ENCODE data around the gene NCOR2.

NCOR2 gene

DNA sequence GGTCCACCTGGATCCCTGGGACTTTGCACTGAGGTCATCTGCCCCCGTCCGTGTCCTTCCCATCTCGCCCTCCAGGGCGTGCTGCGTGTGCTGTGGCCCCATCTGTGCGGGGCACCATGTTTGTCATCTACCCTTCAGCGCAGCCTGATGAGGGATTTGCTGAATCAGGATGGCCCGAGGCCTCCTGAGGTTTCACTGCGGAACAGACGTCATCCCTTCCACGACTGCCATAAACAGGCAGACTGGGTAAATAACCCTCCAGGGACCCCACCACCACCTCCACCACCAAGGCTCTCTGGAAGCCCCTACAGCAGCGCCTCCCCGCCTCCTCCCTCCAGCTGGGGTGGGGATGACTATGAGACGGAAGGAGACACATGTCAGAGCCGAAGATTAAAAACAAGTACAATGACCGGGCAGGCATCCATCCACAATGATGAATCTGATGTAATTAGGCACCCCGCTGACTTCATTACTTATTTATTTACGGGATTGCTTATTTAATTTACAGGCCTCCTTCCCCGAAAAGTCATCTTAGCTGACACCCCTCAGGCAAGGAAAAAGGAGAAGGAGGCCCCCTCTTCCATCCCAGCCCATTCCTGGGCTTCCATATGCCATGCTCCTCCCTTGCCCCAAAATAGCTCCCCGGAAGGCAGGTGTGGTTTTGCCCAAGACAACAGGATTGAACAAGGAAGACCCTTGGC, 39.4 kb downstream of the NCOR2 start:
- no peak for DNase-seq (ENCODE audit: low read depth in 2 of 2)

DNA sequence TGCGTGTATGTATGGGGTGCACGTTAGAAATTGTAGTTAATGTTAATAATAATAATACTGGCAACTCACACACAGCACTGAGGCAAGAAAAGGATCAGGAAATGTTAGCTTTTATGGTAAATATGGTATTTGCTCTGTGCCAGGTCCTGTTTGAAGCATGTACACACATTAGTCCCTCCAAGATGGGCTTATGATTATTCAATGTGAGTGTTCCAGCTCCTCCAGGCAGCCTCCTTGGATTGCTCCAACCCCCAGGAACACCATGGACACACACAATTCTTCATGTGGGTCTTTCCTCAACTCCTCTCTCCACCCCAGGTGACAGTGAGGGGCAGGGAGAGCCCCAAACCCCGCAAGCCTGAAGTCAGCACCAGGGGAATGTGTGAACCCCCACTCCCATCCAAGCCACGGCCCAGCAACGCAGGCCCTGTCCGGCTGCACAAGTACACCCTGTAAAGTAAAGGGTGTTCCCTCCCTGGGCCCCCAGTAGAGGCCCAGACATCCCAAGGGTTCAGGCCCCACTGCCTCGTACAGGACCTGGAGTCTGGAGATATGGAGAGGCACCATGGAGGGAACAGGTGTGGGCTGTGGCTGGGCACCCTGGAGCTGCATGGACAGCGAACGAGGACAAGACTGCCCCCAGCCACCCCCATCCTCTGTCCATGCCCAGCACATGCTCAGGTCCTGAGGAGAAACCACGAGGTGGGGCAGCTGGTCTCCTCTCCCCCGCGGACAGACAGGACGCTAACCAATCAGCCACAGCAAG, 41.3 kb downstream of the NCOR2 start:
- no peak for DNase-seq (ENCODE audit: low read depth in 2 of 2)

DNA sequence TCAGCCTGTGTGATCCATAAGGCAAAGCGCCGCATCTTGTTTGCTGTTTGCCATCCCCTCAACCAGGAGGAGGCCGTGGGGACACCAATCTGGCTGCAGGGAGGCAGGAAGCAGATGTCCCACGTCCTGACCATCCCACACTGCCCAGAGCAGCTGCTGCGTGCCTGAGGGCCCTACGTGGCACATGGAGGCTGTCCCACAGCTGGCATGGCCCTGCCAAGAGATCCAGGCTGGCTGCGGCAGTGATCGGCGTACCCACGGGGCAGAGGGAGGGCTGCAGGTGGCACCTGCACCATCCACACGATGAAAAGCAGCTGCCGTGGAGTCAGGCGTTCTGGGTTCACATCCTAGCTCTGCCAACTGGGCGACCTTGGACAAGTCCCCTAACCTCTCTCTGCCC, 42.0 kb downstream of the NCOR2 start:
- no peak for DNase-seq (ENCODE audit: low read depth in 2 of 2)

DNA sequence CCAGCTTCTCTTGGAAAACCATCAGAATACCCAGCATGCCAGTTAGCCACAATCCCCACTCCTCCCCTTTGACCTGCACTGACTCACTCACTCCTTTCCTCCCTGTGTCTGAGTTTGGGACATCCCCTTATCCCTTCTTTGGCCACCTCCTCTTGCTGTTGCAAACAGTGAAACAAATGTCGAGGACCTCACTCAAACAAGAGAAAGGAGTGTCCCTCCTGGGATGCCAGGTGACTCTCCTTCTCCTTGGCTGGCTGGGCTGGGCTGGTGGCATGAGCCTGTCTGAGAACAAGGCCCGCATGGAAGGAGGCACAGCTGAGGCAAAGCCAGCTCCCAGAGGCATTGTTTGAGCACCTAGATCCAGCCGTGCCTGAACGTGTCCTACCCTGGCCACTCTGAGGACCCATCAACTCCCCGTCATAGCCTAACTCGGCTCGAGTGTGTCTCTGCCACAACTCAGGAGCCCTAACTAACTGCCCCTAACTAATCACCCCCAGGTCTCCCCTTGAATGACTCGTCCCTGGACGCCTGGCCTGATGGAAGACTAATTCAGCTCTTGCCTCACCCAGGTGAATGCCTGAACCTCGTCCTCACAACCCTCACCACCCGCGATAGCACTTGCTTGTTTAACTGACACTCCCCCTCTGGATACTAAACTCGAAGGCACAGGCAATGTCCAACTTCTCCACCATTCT, 43.0 kb downstream of the NCOR2 start:
- DNase-seq (ENCODE audit: low read depth in 2 of 2), result no peak

DNA sequence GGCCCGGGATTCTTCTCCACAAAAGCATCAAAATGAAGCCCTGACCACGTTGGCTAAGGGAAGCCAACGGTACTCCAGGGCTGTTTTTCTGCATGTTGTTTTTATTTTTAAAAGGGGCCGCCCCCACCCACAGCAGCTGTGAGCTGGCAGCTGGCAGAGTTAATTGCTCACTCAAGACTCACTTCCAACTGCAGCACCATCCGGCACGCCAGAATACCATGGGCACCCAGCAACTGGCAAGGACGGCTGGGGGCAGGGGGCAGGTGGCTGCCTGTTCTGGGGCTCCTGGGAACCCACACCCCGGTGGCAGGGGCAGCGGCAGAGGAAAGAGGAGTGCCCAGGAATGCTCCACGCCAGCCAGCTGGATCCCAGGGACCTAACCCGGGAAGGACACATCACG, 44.3 kb downstream of the NCOR2 start:
- no peak for DNase-seq (ENCODE audit: low read depth in 2 of 2)

DNA sequence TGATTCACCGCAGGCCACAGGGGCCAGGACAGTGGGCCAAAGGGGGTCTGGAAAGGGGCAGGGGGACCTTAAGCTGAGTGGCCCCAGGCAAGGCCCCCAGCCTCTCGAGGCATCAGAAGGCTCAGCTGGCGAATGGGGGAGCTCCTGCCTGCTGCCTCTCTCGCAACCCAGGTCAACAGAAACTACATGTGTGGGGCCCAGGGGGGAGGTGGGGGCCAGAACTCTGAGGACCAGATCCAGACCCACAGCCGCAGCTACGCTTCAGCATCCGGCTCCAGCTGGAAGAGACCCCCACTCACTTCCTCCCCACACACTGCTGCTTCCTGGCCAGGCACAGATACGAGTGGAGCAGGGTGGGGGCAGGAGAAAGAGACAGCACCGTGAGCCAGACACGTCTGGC, 46.5 kb downstream of the NCOR2 start:
- no peak for DNase-seq (ENCODE audit: low read depth in 2 of 2)

DNA sequence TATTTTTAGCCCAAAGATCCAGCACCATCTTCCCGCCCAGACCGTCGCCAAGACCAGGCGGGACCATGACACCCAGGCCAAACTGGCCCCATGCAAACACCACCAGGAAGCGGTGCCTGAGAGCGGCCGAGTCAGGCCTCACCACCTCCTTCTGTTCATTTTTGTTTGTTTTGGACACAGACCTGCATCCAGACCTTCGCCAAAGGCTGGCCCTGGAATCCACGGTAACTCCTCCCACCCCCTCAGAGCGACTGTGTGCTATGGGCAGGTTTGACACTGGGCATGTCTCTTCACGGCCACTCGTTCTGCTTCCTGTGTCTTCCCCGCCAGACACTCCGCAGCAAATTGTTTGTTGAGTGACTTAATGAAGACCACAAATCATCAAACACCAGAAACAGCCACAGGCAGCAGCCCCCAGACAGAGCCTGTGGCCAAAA, 47.1 kb downstream of the NCOR2 start:
- DNase-seq (ENCODE audit: low read depth in 2 of 2), result no peak

DNA sequence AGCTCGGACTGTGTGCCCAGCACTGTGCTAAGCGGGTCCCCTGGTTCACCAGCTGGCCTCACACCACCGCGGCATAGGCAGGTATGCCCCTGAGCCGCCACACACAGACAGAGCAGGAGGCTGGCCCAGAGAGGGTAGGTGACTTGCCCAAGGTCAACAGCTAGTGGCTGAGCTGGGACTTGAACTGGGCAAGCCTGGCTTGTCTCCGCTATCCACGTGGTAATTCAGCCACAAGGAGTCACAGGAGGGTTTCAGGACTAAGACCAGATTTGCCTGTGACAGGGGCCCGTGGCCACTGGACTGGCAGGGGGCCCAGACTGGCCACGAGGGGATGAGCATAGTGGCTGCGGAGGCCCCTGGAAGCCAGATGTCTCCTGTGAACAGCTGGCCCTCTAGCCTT, 47.7 kb downstream of the NCOR2 start:
- no peak for DNase-seq (ENCODE audit: low read depth in 2 of 2)

DNA sequence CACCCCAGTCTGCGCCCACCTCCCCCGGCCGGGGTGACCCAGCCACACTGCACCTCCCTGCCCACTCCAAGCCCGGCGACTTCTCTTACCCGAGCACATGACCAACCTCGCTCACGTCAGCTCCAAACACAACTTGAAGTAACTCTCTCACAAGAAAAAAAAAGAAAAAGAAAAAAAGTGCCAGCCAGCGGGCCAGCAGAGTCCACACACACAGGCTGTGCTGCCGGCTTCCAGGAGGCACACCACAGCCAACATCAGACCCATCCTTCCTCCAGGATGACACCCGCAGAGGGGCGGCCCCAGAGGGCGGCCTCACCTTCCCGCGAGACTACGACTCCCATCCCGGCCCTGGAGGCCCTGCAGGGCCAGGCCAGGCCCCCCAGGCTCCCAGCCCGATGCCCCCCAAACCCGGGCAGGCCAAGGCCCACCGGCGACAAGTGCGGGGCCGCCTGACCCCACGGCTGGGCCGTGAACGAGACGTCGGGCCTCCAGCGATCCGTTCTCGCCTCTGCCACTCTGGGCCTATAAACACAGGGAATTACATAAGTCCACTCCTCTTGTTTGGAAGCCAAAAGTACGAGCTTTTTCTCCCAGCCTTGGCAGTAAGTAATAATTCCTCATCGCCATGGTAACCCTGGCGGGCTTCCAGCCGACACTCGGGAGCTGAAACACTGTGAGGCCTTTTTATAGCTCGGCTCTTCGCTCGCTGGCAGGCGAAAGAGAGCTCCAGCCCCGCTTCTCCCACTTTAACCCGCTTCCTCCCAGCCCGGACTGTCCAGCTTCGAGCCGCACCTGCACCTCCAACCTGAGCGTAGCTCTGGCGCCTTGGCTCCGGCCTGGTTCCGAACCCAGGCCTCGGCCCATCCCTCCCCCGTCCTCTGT, 49.1 kb downstream of the NCOR2 start:
- DNase-seq (ENCODE audit: low read depth in 2 of 2), result no peak
